ENCODE results near the gene USP5. TPM values are rescaled to one million over a fixed set of nuclear protein-coding genes. Genes with fewer than 3 reads are reported as not detected.
A peak's percentile ranks its signal among the peaks of the same experiment; 100 is the strongest.
"Not testable (repeated sequence)": the region's sequence is repeated elsewhere in the genome, so short reads cannot be mapped to it uniquely, and the experiment has no call there.

The USP5 gene
- total RNA-seq, 2 experiments from 2014 or later = 98.8 to 129 TPM

- no peak overlapping the region for H3K4me3 Mint-ChIP-seq
- no peaks in the 10 kb centered on the region for H3K4me1 Mint-ChIP-seq
- no peak overlapping the region for H3K27ac Mint-ChIP-seq
- no peaks in the 10 kb centered on the region for H3K27me3 Mint-ChIP-seq
- H3K9me3 Mint-ChIP-seq (ENCODE audit: low read depth) = no peaks in the 10 kb centered on the region
- H3K36me3 Mint-ChIP-seq = no peaks in the 10 kb centered on the region
- DNase-seq = no peak
- CTCF ChIA-PET = interaction anchor here (1.0 to 6.4 kb wide), 8 partner anchors 11 to 131 kb away, joined by 3 to 33 read pairs (median 6); partner anchors contain the start of genes ATN1 and SPSB2
- no peak for ATAC-seq
These were observed 53.6 kb downstream of the USP5 start for GRCh38 chr12:6905414-6906040.

GRCh38 chr12:6908141-6908540 lies 56.2 kb downstream of the USP5 start:
- H3K27me3 Mint-ChIP-seq; H3K4me1 Mint-ChIP-seq; H3K4me3 Mint-ChIP-seq; DNase-seq; ATAC-seq; H3K36me3 Mint-ChIP-seq; H3K9me3 Mint-ChIP-seq (ENCODE audit: low read depth); H3K27ac Mint-ChIP-seq: not testable (repeated sequence)
- CTCF ChIA-PET = interaction anchor here (1.1 to 6.4 kb wide), 7 partner anchors 11 to 39 kb away, joined by 3 to 33 read pairs (median 10); partner anchors contain the start of genes ATN1 and SPSB2

GRCh38 chr12:6909421-6910145 lies 57.6 kb downstream of the USP5 start:
- peaks cover 14% of the 10 kb centered on the region for H3K4me1 Mint-ChIP-seq
- no peaks in the 10 kb centered on the region for H3K27me3 Mint-ChIP-seq
- ATAC-seq (no peak), DNase-seq (no peak)
- CTCF ChIA-PET = interaction anchor here (1.6 to 6.4 kb wide), 5 partner anchors 16 to 40 kb away, joined by 4 to 33 read pairs (median 16); partner anchors contain the start of genes ATN1 and SPSB2
- no peak overlapping the region for H3K27ac Mint-ChIP-seq
- H3K9me3 Mint-ChIP-seq (ENCODE audit: low read depth) = no peaks in the 10 kb centered on the region
- H3K4me3 Mint-ChIP-seq = no peak overlapping the region
- H3K36me3 Mint-ChIP-seq = no peaks in the 10 kb centered on the region

GRCh38 chr12:6912164-6912935 lies 60.4 kb downstream of the USP5 start:
- CTCF ChIA-PET = interaction anchor here (1.0 to 2.5 kb wide), 5 partner anchors 12 to 41 kb away, joined by 3 to 12 read pairs (median 6); partner anchors contain the start of gene SPSB2
- ATAC-seq (no peak), DNase-seq (no peak)
- Mint-ChIP-seq H3K9me3 (ENCODE audit: low read depth) (no peaks in the 10 kb centered on the region), H3K27ac (peak overlapping the region; percentile 42), H3K4me3 (peak overlapping the region; percentile 92), H3K4me1 (peaks cover 36% of the 10 kb centered on the region), H3K27me3 (no peaks in the 10 kb centered on the region), H3K36me3 (peaks cover 11% of the 10 kb centered on the region)

GRCh38 chr12:6914246-6914946 lies 62.4 kb downstream of the USP5 start, which contains the start of gene ENO2:
Gene ENO2, plus strand, starts transcription at chr12:6914580. Its CDS starts 1,253 bp downstream, at chr12:6915833.
- CTCF ChIA-PET = interaction anchor here (0.8 to 4.7 kb wide), 12 partner anchors 11 to 194 kb away, joined by 3 to 22 read pairs (median 5); partner anchors contain the start of genes C1RL and SPSB2
- H3K4me1 Mint-ChIP-seq = peaks cover 45% of the 10 kb centered on the region
- H3K36me3 Mint-ChIP-seq = peaks cover 20% of the 10 kb centered on the region
- H3K27ac Mint-ChIP-seq = peak within 1 kb of the TSS; percentile 86
- peak; percentile 96 for ATAC-seq
- peak; percentile 89 for DNase-seq
- no peaks in the 10 kb centered on the region for H3K27me3 Mint-ChIP-seq
- H3K9me3 Mint-ChIP-seq (ENCODE audit: low read depth) = no peaks in the 10 kb centered on the region
- H3K4me3 Mint-ChIP-seq = peak within 1 kb of the TSS; percentile 92

- peak overlapping the region; percentile 92 for H3K4me3 Mint-ChIP-seq
- H3K9me3 Mint-ChIP-seq (ENCODE audit: low read depth) = no peaks in the 10 kb centered on the region
- DNase-seq (no peak), ATAC-seq (no peak)
- peak overlapping the region; percentile 86 for H3K27ac Mint-ChIP-seq
- H3K4me1 Mint-ChIP-seq = peaks cover 52% of the 10 kb centered on the region
- CTCF ChIA-PET = interaction anchor here (1.0 to 4.7 kb wide), 9 partner anchors 10 to 193 kb away, joined by 3 to 22 read pairs (median 5); partner anchors contain the start of genes C1RL and SPSB2
- H3K36me3 Mint-ChIP-seq = peaks cover 27% of the 10 kb centered on the region
- H3K27me3 Mint-ChIP-seq = no peaks in the 10 kb centered on the region
These were observed 63.2 kb downstream of the USP5 start for GRCh38 chr12:6914947-6915788.

- no peaks in the 10 kb centered on the region for H3K27me3 Mint-ChIP-seq
- ATAC-seq (no peak), DNase-seq (no peak)
- H3K27ac Mint-ChIP-seq = no peak overlapping the region
- H3K9me3 Mint-ChIP-seq (ENCODE audit: low read depth) = no peaks in the 10 kb centered on the region
- CTCF ChIA-PET = interaction anchor here (1.8 to 4.7 kb wide), 4 partner anchors 9 to 193 kb away, joined by 4 to 22 read pairs (median 8); partner anchors contain the start of genes C1RL and SPSB2
- H3K36me3 Mint-ChIP-seq = peaks cover 27% of the 10 kb centered on the region
- H3K4me1 Mint-ChIP-seq = peaks cover 52% of the 10 kb centered on the region
- peak overlapping the region; percentile 92 for H3K4me3 Mint-ChIP-seq
These were observed 63.9 kb downstream of the USP5 start for GRCh38 chr12:6915789-6916285.

Other genes with a start within 250 kb of the USP5 start
- 100 to 1,000 TPM; 288 to 320 TPM for gene CHD4, start 244.8 kb upstream of the USP5 start, total RNA-seq
- gene LPAR5, start 216.2 kb upstream of the USP5 start, total RNA-seq = 10 to 100 TPM; 15.8 to 18.5 TPM
- gene ACRBP, start 204.7 kb upstream of the USP5 start, total RNA-seq = 1 to 10 TPM; 1.1 to 2.0 TPM
- 10 to 100 TPM; 26.0 to 26.3 TPM for gene ING4, start 189.0 kb upstream of the USP5 start, total RNA-seq
- 10 to 100 TPM; 76.3 to 76.4 TPM for gene ZNF384, start 162.8 kb upstream of the USP5 start, total RNA-seq
- not detected for gene PIANP, start 151.3 kb upstream of the USP5 start, total RNA-seq
- 10 to 100 TPM; 28.2 to 30.0 TPM for gene COPS7A, start 128.1 kb upstream of the USP5 start, total RNA-seq
- gene MLF2, start 99.0 kb upstream of the USP5 start, total RNA-seq = 100 to 1,000 TPM; 102 to 113 TPM
- gene PTMS, start 85.8 kb upstream of the USP5 start, total RNA-seq = 100 to 1,000 TPM; 131 to 142 TPM
- gene LAG3, start 79.6 kb upstream of the USP5 start, total RNA-seq = 100 to 1,000 TPM; 320 to 420 TPM
- 1 to 10 TPM in 1 of 2 experiments, under 1 TPM in 1; 0.82 to 1.8 TPM for gene CD4, start 62.6 kb upstream of the USP5 start, total RNA-seq
- gene GPR162, start 30.3 kb upstream of the USP5 start, total RNA-seq = under 1 TPM in 1 of 2 experiments, not detected in 1; 0.82 TPM
- under 1 TPM; 0.23 to 0.99 TPM for gene P3H3, start 23.7 kb upstream of the USP5 start, total RNA-seq
- under 1 TPM in 1 of 2 experiments, not detected in 1; 0.12 TPM for gene GNB3, start 11.2 kb upstream of the USP5 start, total RNA-seq
- gene CDCA3, start 864 bp upstream of the USP5 start, total RNA-seq = 100 to 1,000 TPM in 1 of 2 experiments, 10 to 100 TPM in 1; 89.1 to 125 TPM
- 1,000 to 10,000 TPM; 1,086 to 1,277 TPM for gene TPI1, start 15.4 kb downstream of the USP5 start, total RNA-seq
- gene SPSB2, start 21.2 kb downstream of the USP5 start, total RNA-seq = 10 to 100 TPM; 10.5 to 14.4 TPM
- gene LRRC23, start 52.7 kb downstream of the USP5 start, total RNA-seq = 1 to 10 TPM; 4.9 to 8.7 TPM
- gene ENO2, start 62.4 kb downstream of the USP5 start, total RNA-seq = 100 to 1,000 TPM; 106 to 171 TPM
- gene ATN1, start 75.8 kb downstream of the USP5 start, total RNA-seq = 10 to 100 TPM; 38.3 to 40.1 TPM
- gene RNU7-1, start 91.7 kb downstream of the USP5 start, total RNA-seq = not detected
- 100 to 1,000 TPM; 120 to 132 TPM for gene C12orf57, start 91.9 kb downstream of the USP5 start, total RNA-seq
- gene PTPN6, start 99.2 kb downstream of the USP5 start, total RNA-seq = 100 to 1,000 TPM; 283 to 367 TPM
- 100 to 1,000 TPM; 211 to 271 TPM for gene PHB2, start 118.5 kb downstream of the USP5 start, total RNA-seq
- gene EMG1, start 118.8 kb downstream of the USP5 start, total RNA-seq = 10 to 100 TPM; 59.9 to 69.5 TPM
- 10 to 100 TPM; 29.3 to 32.0 TPM for gene LPCAT3, start 166.3 kb downstream of the USP5 start, total RNA-seq
- gene C1S, start 208.6 kb downstream of the USP5 start, total RNA-seq = 1 to 10 TPM; 1.6 to 2.5 TPM
- gene C1R, start 240.3 kb downstream of the USP5 start, total RNA-seq = 1 to 10 TPM; 4.0 to 5.3 TPM

All from activated CD8-positive, alpha-beta memory T cell treated with anti-CD3 and anti-CD28 coated beads, Interleukin-2, amount 10 ng/mL, durations not matched to agents 7 days and 5 days (primary cell).